GM23248 (cell line): Measurements from ENCODE around the gene INHBE.
"Not testable (repeated sequence)": the region's sequence is repeated elsewhere in the genome, so short reads cannot be mapped to it uniquely, and the experiment has no call there.

Experiments
- EZH2 ChIP-seq: fragments of 200-600 bp; sonication (generic); IDR thresholded peaks from 2 replicates; pipeline ENCODE4 v1.6.1; 2018; ENCODE audit warnings: antibody characterized with exemption, mild to moderate bottlenecking; ENCODE audit not compliant: insufficient read depth, poor library complexity, severe bottlenecking
- EZH2phosphoT487 ChIP-seq: fragments of 200-600 bp; sonication (generic); IDR thresholded peaks from 2 replicates; pipeline ENCODE4 v1.6.1; 2018; ENCODE audit warnings: antibody characterized with exemption, moderate library complexity, mild to moderate bottlenecking, low read depth; ENCODE audit not compliant: insufficient read depth

DNA sequence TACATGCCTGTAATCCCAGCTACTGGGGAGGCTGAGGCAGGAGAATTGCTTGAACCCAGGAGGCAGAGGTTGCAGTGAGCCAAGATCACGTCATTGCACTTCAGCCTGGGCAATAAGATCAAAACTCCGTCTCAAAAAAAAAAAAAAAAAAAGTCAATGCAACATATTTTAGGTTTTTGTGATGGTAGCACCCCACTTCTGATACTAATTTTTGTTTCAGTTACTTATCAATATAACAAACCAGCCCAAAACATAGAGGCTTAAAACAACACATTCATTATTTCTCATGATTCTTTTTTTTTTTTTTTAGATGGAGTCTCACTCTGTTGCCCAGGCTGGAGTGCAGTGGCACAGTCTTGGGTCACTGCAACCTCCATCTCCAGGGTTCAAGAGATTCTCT, 13.7 kb upstream of the INHBE start:
- TF ChIP-seq EZH2, EZH2phosphoT487: not testable (repeated sequence)
